Endothelial cell of umbilical vein (primary cell): ENCODE measurements around the gene SUPT16H. TPM values are rescaled to one million over a fixed set of nuclear protein-coding genes. Genes with fewer than 3 reads are reported as not detected.

Source experiments
- BruUV-seq: library from RNA; stranded (reverse); fragments of 400-500 nt; replicated peaks from 2 replicates; lab custom pipeline; 2021; lab: Mats Ljungman, UMichigan
- CTCF ChIA-PET: fragments of 300-600, 350-600 bp; sonication (Branson Sonifier 250); formaldehyde crosslinking; loops from one replicate; lab custom pipeline; 2021; ENCODE audit warnings: antibody characterized with exemption, inconsistent platforms; lab: Charles Lee
- POLR2A ChIA-PET: fragments of 300-600, 350-600 bp; sonication (Branson Sonifier 250); formaldehyde crosslinking; loops from one replicate; lab custom pipeline; 2021; ENCODE audit warnings: antibody characterized with exemption, inconsistent platforms; lab: Charles Lee
- DNase-seq: peaks from one replicate; pipeline ENCODE4 v3.0.0-alpha.2; 2011; ENCODE audit warnings: low read depth, low spot score
- FAIRE-seq: peaks from 2 replicates; lab custom pipeline; 2011; peaks lifted over from hg19 to GRCh38; lab: Jason Lieb, UNC
- H2AFZ ChIP-seq: 2 replicates; pipeline ENCODE4 v1.6.0; 2012; ENCODE audit warnings: low read depth, low read length, control low read depth, inconsistent platforms
- H3K27ac ChIP-seq: 2 replicates; pipeline ENCODE4 v1.5.1; 2011; ENCODE audit warnings: low read depth, mild to moderate bottlenecking, control low read depth, low read length, moderate library complexity; ENCODE audit not compliant: insufficient read depth
- H3K27me3 ChIP-seq, 2 experiments: 2 replicates each; pipeline versions ENCODE4 v1.6.0 to v1.6.1; 2011; ENCODE audit warnings: low read length in 2 of 2, mixed read lengths in 1 of 2; ENCODE audit not compliant: control insufficient read depth in 2 of 2, insufficient read depth in 2 of 2
- H3K36me3 ChIP-seq, 2 experiments: 2 replicates in 1 of 2; 3 replicates in 1 of 2; pipeline ENCODE4 v1.5.1; 2011; ENCODE audit warnings: low read length in 2 of 2, mild to moderate bottlenecking in 1 of 2, moderate library complexity in 1 of 2; ENCODE audit not compliant: control insufficient read depth in 2 of 2, insufficient read depth in 2 of 2; ENCODE audit errors: extremely low read depth in 1 of 2
- H3K4me1 ChIP-seq: 3 replicates; pipeline ENCODE4 v1.5.1; 2011; ENCODE audit warnings: mild to moderate bottlenecking, low read length; ENCODE audit not compliant: control insufficient read depth, insufficient read depth; ENCODE audit errors: extremely low read depth
- H3K4me2 ChIP-seq: 2 replicates; pipeline ENCODE4 v1.6.1; 2011; ENCODE audit warnings: low read length, control low read depth, mixed read lengths; ENCODE audit not compliant: insufficient read depth
- H3K4me3 ChIP-seq, 3 experiments: fragments of 200-600 bp in 1 of 3; sonication (generic), shearing (Covaris generic) in 1 of 3; replicated peaks in 1 of 3; 2 replicates each; pipeline ENCODE4 v1.5.1; 2011 to 2016; ENCODE audit warnings: control low read depth in 3 of 3, low read length in 3 of 3, mild to moderate bottlenecking in 2 of 3, inconsistent platforms in 1 of 3, low read depth in 1 of 3, moderate library complexity in 1 of 3; ENCODE audit not compliant: insufficient read depth in 1 of 3
- H3K79me2 ChIP-seq: 2 replicates; pipeline ENCODE4 v1.6.0; 2012; ENCODE audit warnings: low read length, inconsistent platforms; ENCODE audit not compliant: control insufficient read depth, insufficient read depth
- H3K9ac ChIP-seq: replicated peaks from 2 replicates; pipeline ENCODE3; 2011; ENCODE audit warnings: low read length, control low read depth; ENCODE audit not compliant: insufficient read depth; ENCODE audit errors: extremely low read depth
- H3K9me1 ChIP-seq: replicated peaks from 3 replicates; pipeline ENCODE4 v1.6.0; 2011; ENCODE audit warnings: mild to moderate bottlenecking, low read length; ENCODE audit not compliant: control insufficient read depth, insufficient read depth; ENCODE audit errors: extremely low read depth
- H3K9me3 ChIP-seq: replicated peaks from 2 replicates; pipeline ENCODE4 v1.5.1; 2012; ENCODE audit warnings: low read length, inconsistent platforms; ENCODE audit not compliant: control insufficient read depth, insufficient read depth
- H4K20me1 ChIP-seq: replicated peaks from 2 replicates; pipeline ENCODE3; 2011; ENCODE audit warnings: mild to moderate bottlenecking, low read length; ENCODE audit not compliant: control insufficient read depth, insufficient read depth; ENCODE audit errors: extremely low read depth
- CTCF ChIP-seq, 2 donors: IDR thresholded peaks; 1 replicate in 1 of 2; 2 replicates in 1 of 2; pipeline ENCODE4 v1.5.1; 2011; ENCODE audit warnings: low read length in 2 of 2, mild to moderate bottlenecking in 2 of 2, moderate library complexity in 2 of 2, control low read depth in 1 of 2, inconsistent platforms in 1 of 2, low read depth in 1 of 2; ENCODE audit not compliant: insufficient read depth in 1 of 2; ENCODE audit errors: extremely low read depth in 1 of 2
- EZH2 ChIP-seq: IDR thresholded peaks from 2 replicates; pipeline ENCODE4 v1.6.1; 2012; ENCODE audit warnings: borderline replicate concordance, low read depth, mild to moderate bottlenecking, moderate library complexity, low read length, inconsistent platforms; ENCODE audit not compliant: severe bottlenecking
- FOS ChIP-seq: IDR thresholded peaks from 2 replicates; pipeline ENCODE4 v1.6.1; 2011; ENCODE audit warnings: mild to moderate bottlenecking, low read length, moderate library complexity, borderline replicate concordance; ENCODE audit not compliant: insufficient read depth
- GATA2 ChIP-seq: IDR thresholded peaks from 2 replicates; pipeline ENCODE4 v1.7.0; 2011; ENCODE audit warnings: low read depth, mild to moderate bottlenecking, moderate library complexity, mixed read lengths, low read length; ENCODE audit not compliant: insufficient read length, insufficient read depth
- JUN ChIP-seq: IDR thresholded peaks from 2 replicates; pipeline ENCODE4 v1.6.1; 2011; ENCODE audit warnings: borderline replicate concordance, low read depth; ENCODE audit not compliant: insufficient read length, insufficient read depth
- MAX ChIP-seq: IDR thresholded peaks from 2 replicates; pipeline ENCODE4 v1.6.1; 2011; ENCODE audit not compliant: insufficient read depth, insufficient read length
- MYC ChIP-seq: IDR thresholded peaks from one replicate; pipeline ENCODE4 v1.6.1; 2011; ENCODE audit warnings: mild to moderate bottlenecking, low read depth, low read length
- POLR2A ChIP-seq: IDR thresholded peaks from 2 replicates; pipeline ENCODE4 v1.6.1; 2012; ENCODE audit warnings: low read depth, mild to moderate bottlenecking, control low read depth, low read length
- POLR2AphosphoS5 ChIP-seq: IDR thresholded peaks from 2 replicates; pipeline ENCODE4 v1.6.1; 2012; ENCODE audit warnings: low read depth, mild to moderate bottlenecking, control low read depth, low read length, moderate library complexity; ENCODE audit not compliant: insufficient read depth
- dilution Hi-C: fragments of 300-500 bp; cut with MboI; formaldehyde crosslinking; loops from one replicate; pipeline ENCODE4 v1.15.0; 2019; ENCODE audit warnings: low sequenced_read_pairs; ENCODE audit not compliant: extremely low pct_ligation_motif_present
- intact Hi-C: fragments of 100-400 bp; cut with micrococcal nuclease; formaldehyde crosslinking; loops from one replicate; pipeline ENCODE4 v1.10.0; 2022
- polyA plus RNA-seq, 4 experiments: library from polyadenylated mRNA; depleted of rRNA in 3 of 4; stranded (reverse) in 3 of 4; unstranded in 1 of 4; fragments of >200 nt; gene quantifications; 2 replicates each; pipeline versions ENCODE4 v1.2.1 to v1.2.3, GENCODE V29; 2011 to 2012; ENCODE audit warnings: missing spikeins in 1 of 4
- total RNA-seq: library from RNA; stranded (reverse); gene quantifications from 2 replicates; pipeline ENCODE4 v1.2.3, GENCODE V29; 2021

SUPT16H gene
- total and polyA plus RNA-seq, 2 donors (not counting 3 experiments of a cell fraction or from before 2014, with no cell fraction given): 53.1 to 100 TPM

- FAIRE-seq (no peak), DNase-seq (no peak)
- Histone ChIP-seq H3K27me3 (peaks cover 6 to 8% of the 10 kb centered on the region in 2 experiments), H3K9me1 (no peaks in the 10 kb centered on the region), H3K79me2 (no peaks in the 10 kb centered on the region), H3K9ac (no peak overlapping the region), H3K4me2 (peak overlapping the region; percentile 63), H3K27ac (no peak overlapping the region), H2AFZ (peak overlapping the region; percentile 73), H3K36me3 (no peaks in the 10 kb centered on the region), H3K9me3 (no peaks in the 10 kb centered on the region), H4K20me1 (no peaks in the 10 kb centered on the region), H3K4me1 (no peaks in the 10 kb centered on the region), H3K4me3 (no peak overlapping the region)
- TSS peak; percentile 80 for BruUV-seq
- CTCF ChIA-PET: interaction anchor here (1.3 kb wide), 1 partner anchor 22 kb away, joined by 3 read pairs; no protein-coding TSS in a partner anchor
- intact Hi-C loops (no loop called here), dilution Hi-C loops (no loop called here)
- no peak for TF ChIP-seq POLR2A
- TF ChIP-seq JUN: no peak
- no peak for TF ChIP-seq FOS
- TF ChIP-seq GATA2: no peak
- TF ChIP-seq POLR2AphosphoS5: no peak
- TF ChIP-seq EZH2: no peak
- no peak for TF ChIP-seq MAX
- TF ChIP-seq MYC: no peak
- no peak for TF ChIP-seq CTCF (IDR thresholded peaks at IDR 0.05; ENCODE audit: extremely low read depth in 1 of 2, insufficient read depth in 1 of 2, low read depth in 1 of 2, low read length in 2 of 2)
- POLR2A ChIA-PET: no interaction called here
These were observed 75.7 kb downstream of the SUPT16H start for GRCh38 chr14:21308132-21308478.
